Astrocyte (in vitro differentiated cells and primary cell): ENCODE results near the gene GLRA2. TPM values are rescaled to one million over a fixed set of nuclear protein-coding genes. Genes with fewer than 3 reads are reported as not detected.

ENCODE experiments used
- DNase-seq: peaks from one replicate; pipeline ENCODE4 v3.0.0-alpha.2; 2010; ENCODE audit warnings: low read depth
- FAIRE-seq: peaks from 2 replicates; lab custom pipeline; 2011; peaks lifted over from hg19 to GRCh38; lab: Jason Lieb, UNC
- H2AFZ ChIP-seq: 2 replicates; pipeline ENCODE4 v1.6.0; 2012; ENCODE audit warnings: low read depth, low read length, inconsistent platforms
- H3K27ac ChIP-seq: 2 replicates; pipeline ENCODE4 v1.5.1; 2011; ENCODE audit warnings: low read depth, low read length, inconsistent platforms
- H3K27me3 ChIP-seq: 2 replicates; pipeline ENCODE4 v1.6.0; 2011; ENCODE audit warnings: low read length, inconsistent platforms; ENCODE audit not compliant: insufficient read depth
- H3K36me3 ChIP-seq: 2 replicates; pipeline ENCODE4 v1.5.1; 2011; ENCODE audit warnings: low read length, inconsistent platforms; ENCODE audit not compliant: insufficient read depth
- H3K4me1 ChIP-seq: 2 replicates; pipeline ENCODE4 v1.5.1; 2011; ENCODE audit warnings: low read length, inconsistent platforms; ENCODE audit not compliant: insufficient read depth
- H3K4me2 ChIP-seq: 2 replicates; pipeline ENCODE4 v1.6.0; 2012; ENCODE audit warnings: low read length, inconsistent platforms
- H3K4me3 ChIP-seq: 2 replicates; pipeline ENCODE4 v1.5.1; 2011; ENCODE audit warnings: low read depth, mild to moderate bottlenecking, low read length, inconsistent platforms; ENCODE audit not compliant: insufficient read depth
- H3K79me2 ChIP-seq: 2 replicates; pipeline ENCODE4 v1.6.0; 2012; ENCODE audit warnings: mild to moderate bottlenecking, low read length, inconsistent platforms; ENCODE audit not compliant: insufficient read depth
- H3K9ac ChIP-seq: 2 replicates; pipeline ENCODE4 v1.6.0; 2012; ENCODE audit warnings: mild to moderate bottlenecking, low read length, inconsistent platforms
- H3K9me3 ChIP-seq: 2 replicates; pipeline ENCODE4 v1.5.1; 2012; ENCODE audit warnings: low read depth, mild to moderate bottlenecking, low read length, inconsistent platforms; ENCODE audit not compliant: insufficient read depth
- H4K20me1 ChIP-seq: 2 replicates; pipeline ENCODE4 v1.6.0; 2012; ENCODE audit warnings: low read length, inconsistent platforms; ENCODE audit not compliant: insufficient read depth
- H3K27ac Mint-ChIP-seq: one replicate; pipeline ENCODE4 v1.8.0; 2021; ENCODE audit warnings: mild to moderate bottlenecking, mixed read lengths; ENCODE audit not compliant: unreplicated experiment
- H3K27me3 Mint-ChIP-seq: one replicate; pipeline ENCODE4 v1.8.0; 2021; ENCODE audit warnings: low read depth, mixed read lengths; ENCODE audit not compliant: unreplicated experiment
- H3K36me3 Mint-ChIP-seq: one replicate; pipeline ENCODE4 v1.8.0; 2021; ENCODE audit warnings: low read depth, mixed read lengths; ENCODE audit not compliant: unreplicated experiment
- H3K4me1 Mint-ChIP-seq: one replicate; pipeline ENCODE4 v1.8.0; 2021; ENCODE audit warnings: low read depth, mixed read lengths; ENCODE audit not compliant: unreplicated experiment
- H3K4me3 Mint-ChIP-seq: one replicate; pipeline ENCODE4 v1.8.0; 2021; ENCODE audit warnings: mild to moderate bottlenecking, moderate library complexity, mixed read lengths; ENCODE audit not compliant: unreplicated experiment
- H3K9me3 Mint-ChIP-seq: one replicate; pipeline ENCODE4 v1.8.0; 2021; ENCODE audit warnings: mild to moderate bottlenecking, mixed read lengths; ENCODE audit not compliant: unreplicated experiment
- CTCF ChIP-seq: IDR thresholded peaks from 2 replicates; pipeline ENCODE4 v1.5.1; 2011; ENCODE audit warnings: low read depth, mild to moderate bottlenecking, inconsistent platforms, low read length, moderate library complexity; ENCODE audit not compliant: insufficient read depth
- EZH2 ChIP-seq: IDR thresholded peaks from 2 replicates; pipeline ENCODE4 v1.6.1; 2012; ENCODE audit warnings: mild to moderate bottlenecking, low read length, inconsistent platforms; ENCODE audit not compliant: insufficient read depth
- total RNA-seq: library from RNA; stranded (reverse); gene quantifications from 2 replicates; pipeline ENCODE4 v1.2.1, GENCODE V29; 2021

GLRA2 gene
- total RNA-seq, 1 donor from 2014 or later: not detected

- H3K27me3 Mint-ChIP-seq: no peaks in the 10 kb centered on the region
- no peak overlapping the region for H3K4me2 ChIP-seq
- FAIRE-seq: no peak
- no peaks in the 10 kb centered on the region for H3K27me3 ChIP-seq
- no peaks in the 10 kb centered on the region for H3K9me3 Mint-ChIP-seq
- H3K4me3 ChIP-seq: no peak overlapping the region
- no peak overlapping the region for H2AFZ ChIP-seq
- H3K36me3 ChIP-seq: no peaks in the 10 kb centered on the region
- H3K79me2 ChIP-seq: no peaks in the 10 kb centered on the region
- no peak overlapping the region for H3K27ac Mint-ChIP-seq
- no peaks in the 10 kb centered on the region for H4K20me1 ChIP-seq
- H3K27ac ChIP-seq: no peak overlapping the region
- peaks cover 6% of the 10 kb centered on the region for H3K4me1 Mint-ChIP-seq
- no peak overlapping the region for H3K4me3 Mint-ChIP-seq
- H3K4me1 ChIP-seq: no peaks in the 10 kb centered on the region
- H3K9me3 ChIP-seq: no peaks in the 10 kb centered on the region
- DNase-seq: no peak
- TF ChIP-seq CTCF: no peak
- TF ChIP-seq EZH2: no peak
- H3K36me3 Mint-ChIP-seq: no peaks in the 10 kb centered on the region
- H3K9ac ChIP-seq: no peak overlapping the region
Measured at GRCh38 chrX:14616301-14616700, 87.0 kb downstream of the GLRA2 start.

- H4K20me1 ChIP-seq: no peaks in the 10 kb centered on the region
- H3K4me1 Mint-ChIP-seq: peaks cover 6% of the 10 kb centered on the region
- no peak overlapping the region for H3K4me3 Mint-ChIP-seq
- H3K4me1 ChIP-seq: no peaks in the 10 kb centered on the region
- H3K36me3 Mint-ChIP-seq: no peaks in the 10 kb centered on the region
- H3K79me2 ChIP-seq: no peaks in the 10 kb centered on the region
- TF ChIP-seq CTCF (no peak), EZH2 (no peak)
- H2AFZ ChIP-seq: no peak overlapping the region
- no peaks in the 10 kb centered on the region for H3K27me3 Mint-ChIP-seq
- DNase-seq: peak; percentile 7
- H3K27ac ChIP-seq: no peak overlapping the region
- H3K4me2 ChIP-seq: no peak overlapping the region
- FAIRE-seq: no peak
- H3K9me3 Mint-ChIP-seq: no peaks in the 10 kb centered on the region
- H3K9ac ChIP-seq: no peak overlapping the region
- no peaks in the 10 kb centered on the region for H3K9me3 ChIP-seq
- H3K4me3 ChIP-seq: no peak overlapping the region
- H3K27me3 ChIP-seq: no peaks in the 10 kb centered on the region
- no peaks in the 10 kb centered on the region for H3K36me3 ChIP-seq
- H3K27ac Mint-ChIP-seq: peak overlapping the region; percentile 0
Measured at GRCh38 chrX:14616836-14617235, 87.5 kb downstream of the GLRA2 start.

GRCh38 chrX:14618177-14618965 lies 89.0 kb downstream of the GLRA2 start:
- no peaks in the 10 kb centered on the region for H3K79me2 ChIP-seq
- no peak overlapping the region for H3K4me3 ChIP-seq
- DNase-seq (no peak), FAIRE-seq (no peak)
- Mint-ChIP-seq H3K9me3 (peaks cover 2% of the 10 kb centered on the region), H3K27me3 (no peaks in the 10 kb centered on the region), H3K4me3 (no peak overlapping the region), H3K4me1 (peaks cover 6% of the 10 kb centered on the region), H3K27ac (no peak overlapping the region), H3K36me3 (no peaks in the 10 kb centered on the region)
- no peaks in the 10 kb centered on the region for H4K20me1 ChIP-seq
- TF ChIP-seq CTCF (no peak), EZH2 (no peak)
- no peak overlapping the region for H3K4me2 ChIP-seq
- H3K27ac ChIP-seq: no peak overlapping the region
- no peak overlapping the region for H3K9ac ChIP-seq
- no peaks in the 10 kb centered on the region for H3K27me3 ChIP-seq
- H3K4me1 ChIP-seq: no peaks in the 10 kb centered on the region
- no peaks in the 10 kb centered on the region for H3K9me3 ChIP-seq
- H3K36me3 ChIP-seq: no peaks in the 10 kb centered on the region
- no peak overlapping the region for H2AFZ ChIP-seq
